Measurements from ENCODE around the gene DOCK11.

The DOCK11 gene

DNA sequence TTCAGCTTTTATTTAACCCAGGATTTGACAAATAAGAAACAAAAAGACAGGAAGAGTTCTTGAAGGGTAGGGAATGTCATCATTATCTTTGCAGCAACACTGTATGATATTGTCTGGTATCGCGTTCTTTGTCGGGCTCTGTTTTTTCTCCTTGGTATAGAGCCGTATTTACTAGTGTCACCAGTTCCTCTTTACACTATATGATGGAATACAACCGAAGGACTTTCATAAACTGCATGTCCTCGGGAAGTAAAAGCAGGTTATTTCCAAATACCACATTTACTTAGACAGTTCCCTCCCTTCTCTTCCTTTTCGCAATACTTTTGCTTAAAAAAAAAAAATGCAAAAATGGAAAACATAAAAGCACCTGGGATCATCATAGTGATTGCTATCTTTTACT lies 135.2 kb downstream of the DOCK11 start:
- no peak for DNase-seq (ENCODE audit: low read depth in 2 of 2)

DNA sequence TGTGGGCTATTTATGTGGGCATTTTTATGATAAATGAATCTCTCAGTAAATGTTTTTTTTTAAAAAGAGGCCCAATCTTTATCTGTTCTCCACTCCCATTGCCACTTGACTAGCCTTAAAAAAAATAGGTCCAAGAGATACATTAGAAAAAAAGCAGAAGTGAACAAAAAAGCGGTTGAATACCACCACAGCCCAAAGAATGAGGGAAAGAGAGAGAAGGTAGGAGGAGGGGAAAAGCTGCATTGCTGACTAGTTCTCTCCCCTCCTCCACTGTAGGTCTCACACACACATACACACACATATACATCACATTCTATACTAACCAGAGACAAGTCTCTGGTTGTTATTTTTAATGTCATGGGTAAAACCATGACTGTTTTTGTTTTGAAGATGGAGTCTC lies 136.0 kb downstream of the DOCK11 start:
- no peak for DNase-seq (ENCODE audit: low read depth in 2 of 2)

DNA sequence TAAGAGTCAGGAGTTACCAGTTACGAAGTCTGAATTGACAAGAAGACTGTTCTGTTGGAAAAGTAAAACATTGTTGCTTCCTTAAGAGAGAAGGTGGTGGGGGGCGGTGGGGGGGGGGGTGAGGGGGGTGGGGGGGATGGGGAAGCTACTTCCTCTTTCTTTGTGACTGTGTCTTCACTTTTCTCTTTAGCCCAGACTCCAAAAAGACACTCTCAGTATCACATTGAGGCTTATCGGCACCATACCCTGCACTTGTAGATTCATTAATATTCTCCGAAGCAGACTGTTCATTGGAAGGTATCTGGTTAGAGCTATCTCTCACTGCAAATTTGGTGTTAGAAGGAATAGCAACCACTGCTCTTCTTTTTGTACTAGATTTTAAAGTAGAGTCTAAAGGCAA lies 137.2 kb downstream of the DOCK11 start:
- no peak for DNase-seq (ENCODE audit: low read depth in 2 of 2)

DNA sequence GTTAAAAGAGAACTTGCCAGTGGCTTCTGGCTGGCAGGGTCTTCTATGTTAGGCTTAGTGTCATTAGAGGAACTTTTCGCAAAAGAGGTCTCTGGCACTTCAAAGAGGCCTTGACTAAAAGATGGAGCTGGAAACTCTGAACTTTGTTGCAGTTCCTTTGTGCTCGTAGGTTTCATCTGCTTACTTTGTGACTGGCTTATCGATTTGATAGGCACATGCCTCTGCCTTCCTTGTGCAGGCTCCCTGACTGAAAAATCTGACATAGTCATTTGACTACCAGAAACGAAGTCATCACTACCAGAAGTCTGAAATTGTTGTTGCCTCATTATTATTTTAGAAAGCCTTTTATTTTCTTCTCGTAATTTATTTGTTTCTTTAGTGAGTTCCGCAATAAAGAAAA lies 137.9 kb downstream of the DOCK11 start:
- DNase-seq (ENCODE audit: low read depth in 2 of 2) = no peak

DNA sequence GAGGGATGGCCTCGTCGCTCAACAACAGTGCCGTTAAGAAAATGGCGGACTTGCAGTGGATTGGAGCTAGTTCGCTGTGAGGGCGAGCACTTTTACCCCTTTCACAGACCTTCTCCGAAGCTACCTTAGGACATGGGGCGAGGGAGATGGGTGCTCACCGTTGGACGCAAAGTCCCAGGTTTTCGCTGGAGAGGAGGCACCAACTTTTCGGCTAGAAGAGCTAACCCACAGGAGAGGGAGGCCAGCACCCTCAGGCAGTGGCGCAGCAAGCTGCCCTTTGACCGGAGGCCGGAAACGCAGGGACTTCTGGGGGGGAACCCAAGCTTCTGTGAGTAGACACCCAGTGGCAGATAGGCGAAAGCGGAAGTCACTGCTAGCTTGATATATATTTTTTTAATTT lies 138.7 kb downstream of the DOCK11 start:
- no peak for DNase-seq (ENCODE audit: low read depth in 2 of 2)

DNA sequence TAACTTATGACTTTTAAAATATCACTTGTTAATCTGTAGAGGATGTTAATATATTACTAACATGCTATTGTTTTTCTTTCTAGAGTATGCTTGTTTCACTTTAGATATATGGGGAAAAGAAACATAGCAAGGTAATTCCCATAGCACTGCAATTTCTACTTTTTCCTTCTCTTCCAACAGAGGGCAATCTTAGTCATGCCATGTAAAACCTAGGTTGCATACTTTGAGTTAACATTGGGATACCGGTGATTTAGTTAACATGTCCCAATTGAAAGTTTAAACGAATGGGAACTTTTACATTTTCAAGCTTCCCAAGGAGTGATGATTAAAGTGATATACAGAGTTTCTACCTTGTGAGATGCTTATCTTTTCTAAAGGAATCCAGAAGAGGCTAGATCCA lies 142.4 kb downstream of the DOCK11 start:
- DNase-seq (ENCODE audit: low read depth in 2 of 2) = no peak

DNA sequence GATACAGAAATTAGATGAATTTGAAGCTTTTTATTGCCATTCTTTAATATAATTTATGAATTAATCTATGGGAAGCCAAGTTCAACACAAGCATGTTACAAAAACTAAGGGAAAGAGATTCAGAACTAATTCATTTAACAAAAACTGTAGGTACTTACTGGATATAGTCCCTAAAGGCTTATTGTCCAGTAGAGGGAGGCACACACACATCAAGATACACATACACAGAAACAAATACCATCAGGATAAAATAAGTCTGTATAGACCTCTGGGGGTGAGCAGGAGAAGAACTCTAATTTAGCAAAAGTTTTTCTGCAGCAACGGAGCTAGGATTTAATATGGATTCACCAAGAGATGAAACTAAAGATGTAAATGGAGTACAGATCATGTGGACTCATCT lies 148.8 kb downstream of the DOCK11 start:
- DNase-seq (ENCODE audit: low read depth in 2 of 2) = no peak

DNA sequence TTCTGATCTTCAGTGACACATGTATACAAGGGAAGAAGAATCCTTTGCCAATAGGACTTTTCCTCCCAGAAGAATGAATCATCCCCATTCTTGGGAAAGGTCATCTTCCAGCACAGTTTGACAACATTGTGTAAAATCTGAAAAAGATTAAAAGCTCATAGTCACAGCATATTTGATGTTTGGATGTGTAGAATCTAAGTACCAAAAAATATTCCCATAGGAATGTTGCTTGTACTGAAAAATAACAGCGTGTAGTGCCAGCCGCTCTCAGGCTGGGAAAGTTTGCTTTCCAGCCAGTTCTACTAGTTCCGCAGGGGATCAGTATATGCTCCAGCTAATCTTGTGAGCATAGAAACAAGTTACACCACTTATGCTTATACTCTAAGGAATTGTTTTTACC lies 157.1 kb downstream of the DOCK11 start:
- DNase-seq (ENCODE audit: low read depth in 2 of 2) = no peak

DNA sequence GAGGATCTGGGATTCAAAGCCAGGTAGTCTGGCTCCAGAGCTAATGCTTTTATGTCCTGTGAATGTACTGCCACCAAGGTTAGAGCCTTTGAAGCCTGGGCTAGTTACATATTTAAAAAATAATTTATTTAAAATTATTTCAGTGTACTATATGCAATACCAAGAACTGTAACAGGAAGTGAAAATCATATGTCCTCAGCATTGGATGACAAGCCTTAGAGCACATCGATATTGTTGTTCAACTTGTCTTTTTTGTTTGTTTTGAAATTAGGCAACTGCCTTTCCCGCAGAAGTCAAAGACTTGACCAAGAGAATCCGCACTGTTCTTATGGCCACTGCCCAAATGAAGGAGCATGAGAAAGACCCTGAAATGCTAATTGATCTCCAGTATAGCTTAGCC lies 158.7 kb downstream of the DOCK11 start:
- no peak for DNase-seq (ENCODE audit: low read depth in 2 of 2)

DNA sequence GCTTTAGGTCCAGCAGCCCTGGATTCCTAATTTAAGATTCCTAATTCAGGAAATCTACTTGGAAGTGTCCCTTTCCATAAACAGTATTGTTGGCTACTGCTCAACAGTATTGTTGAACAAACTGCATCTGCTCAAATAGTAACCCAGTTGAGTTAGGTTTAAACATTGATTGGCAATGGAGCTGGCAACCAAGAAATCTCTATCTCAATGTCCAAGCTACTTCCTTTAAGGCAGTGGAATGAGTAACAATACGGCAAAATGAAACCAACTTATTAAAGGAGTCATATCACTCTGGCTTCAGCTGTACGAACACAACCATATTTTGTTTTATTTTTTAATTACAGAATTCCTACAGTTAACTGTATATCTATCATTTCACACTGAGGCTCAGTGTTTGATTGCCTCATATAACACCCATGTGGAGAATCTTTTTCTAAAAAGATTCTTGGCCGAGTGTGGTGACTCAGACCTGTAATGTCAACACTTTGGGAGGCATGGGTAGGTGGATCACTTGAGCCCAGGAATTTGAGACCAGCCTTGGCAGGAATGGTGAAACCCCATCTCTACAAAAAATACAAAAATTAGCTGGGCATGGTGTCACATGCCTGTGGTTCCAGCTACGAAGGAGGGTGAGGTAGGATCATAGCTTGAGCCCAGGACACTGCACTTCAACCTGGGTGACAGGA lies 160.1 kb downstream of the DOCK11 start:
- no peak for DNase-seq (ENCODE audit: low read depth in 2 of 2)

DNA sequence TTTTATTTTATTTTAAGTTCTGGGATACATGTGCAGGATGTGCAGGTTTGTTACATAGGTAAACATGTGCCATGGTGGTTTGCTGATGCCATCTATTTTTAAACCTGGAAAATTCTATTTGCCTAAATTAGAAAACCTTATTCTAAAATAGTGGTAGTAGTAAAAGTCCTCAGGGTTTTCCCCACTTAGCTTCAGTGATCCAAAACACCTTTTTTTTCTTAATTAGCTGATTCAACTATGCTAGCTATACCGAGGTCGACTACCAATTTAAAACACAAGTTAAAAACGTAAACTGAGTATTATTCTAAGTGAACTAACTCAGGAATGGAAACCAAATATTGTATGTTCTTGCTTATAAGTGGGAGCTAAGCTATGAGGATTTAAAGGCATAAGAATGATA lies 161.8 kb downstream of the DOCK11 start:
- no peak for DNase-seq (ENCODE audit: low read depth in 2 of 2)

DNA sequence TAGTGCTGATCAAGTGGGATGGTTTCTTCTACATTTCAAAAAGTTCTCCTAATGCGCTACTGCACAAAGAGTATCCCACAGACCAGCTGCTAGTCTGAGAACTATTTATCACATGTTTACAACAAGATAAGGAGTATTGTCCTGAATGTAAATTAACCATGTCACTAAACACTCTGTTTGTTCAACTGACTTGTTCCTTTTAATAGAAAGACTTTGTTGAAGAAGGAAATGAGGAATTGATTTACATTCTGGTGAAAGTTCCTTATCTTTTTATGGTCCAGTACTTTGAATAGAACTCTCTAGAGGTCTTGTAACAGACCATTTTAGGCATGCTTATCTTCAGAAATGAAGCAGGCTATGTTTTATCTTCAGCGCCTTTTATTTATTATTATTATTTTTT lies 164.5 kb downstream of the DOCK11 start:
- no peak for DNase-seq (ENCODE audit: low read depth in 2 of 2)

DNA sequence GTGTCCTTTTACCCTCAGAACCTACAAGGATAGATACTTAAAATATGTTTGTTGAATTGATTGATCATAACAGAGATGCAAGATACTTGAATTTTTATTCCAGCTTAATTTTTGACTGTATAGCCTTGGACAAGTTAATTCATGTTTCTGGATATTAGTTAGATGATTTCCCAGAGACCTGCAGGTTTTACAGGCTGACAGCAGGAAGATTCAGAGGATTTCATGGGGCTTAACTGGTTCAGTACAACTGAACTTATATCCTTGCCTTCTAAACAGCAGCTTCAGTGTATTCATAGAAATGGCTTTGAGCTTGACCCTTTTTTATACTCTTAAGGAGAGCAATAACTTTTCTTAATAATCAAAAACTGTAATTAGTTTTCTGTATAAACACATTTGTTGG lies 169.6 kb downstream of the DOCK11 start:
- no peak for DNase-seq (ENCODE audit: low read depth in 2 of 2)

DNA sequence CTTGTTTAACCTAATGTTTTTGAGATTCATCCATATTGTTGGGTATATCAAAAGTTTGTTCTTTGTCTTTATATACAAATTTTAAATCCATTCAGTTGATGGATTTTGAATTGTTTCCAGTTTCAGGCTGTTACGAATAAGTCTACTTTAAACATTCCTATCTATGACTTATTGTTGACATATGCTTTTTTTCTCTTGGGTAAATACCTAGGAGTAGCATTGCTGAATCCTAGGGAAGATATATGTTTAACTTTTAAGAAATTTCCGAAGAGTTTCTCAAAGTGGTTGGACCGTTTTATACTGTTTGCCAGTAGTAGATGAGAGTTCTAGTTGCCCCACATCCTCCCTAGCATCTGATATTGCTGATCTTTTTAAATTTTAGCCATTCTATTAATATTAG lies 170.9 kb downstream of the DOCK11 start:
- no peak for DNase-seq (ENCODE audit: low read depth in 2 of 2)

DNA sequence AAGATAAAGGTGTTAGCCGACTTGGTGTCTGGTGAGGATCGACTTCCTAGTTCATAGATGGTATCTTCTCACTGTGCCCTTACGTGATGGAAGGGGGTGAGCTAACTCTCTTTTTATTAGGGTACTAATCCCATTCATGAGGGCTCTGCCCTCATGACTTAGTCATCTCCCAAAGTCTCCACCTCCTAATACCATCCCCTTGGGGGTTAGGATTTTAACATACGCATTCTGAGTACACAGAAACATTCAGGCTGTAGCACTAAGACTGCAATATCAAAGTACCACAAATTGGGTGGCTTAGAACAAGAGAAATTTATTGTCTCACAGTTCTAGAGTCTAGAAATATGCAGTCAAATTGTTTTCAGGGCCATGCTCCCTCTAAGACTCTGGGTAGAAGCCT lies 173.8 kb downstream of the DOCK11 start:
- DNase-seq (ENCODE audit: low read depth in 2 of 2) = no peak

DNA sequence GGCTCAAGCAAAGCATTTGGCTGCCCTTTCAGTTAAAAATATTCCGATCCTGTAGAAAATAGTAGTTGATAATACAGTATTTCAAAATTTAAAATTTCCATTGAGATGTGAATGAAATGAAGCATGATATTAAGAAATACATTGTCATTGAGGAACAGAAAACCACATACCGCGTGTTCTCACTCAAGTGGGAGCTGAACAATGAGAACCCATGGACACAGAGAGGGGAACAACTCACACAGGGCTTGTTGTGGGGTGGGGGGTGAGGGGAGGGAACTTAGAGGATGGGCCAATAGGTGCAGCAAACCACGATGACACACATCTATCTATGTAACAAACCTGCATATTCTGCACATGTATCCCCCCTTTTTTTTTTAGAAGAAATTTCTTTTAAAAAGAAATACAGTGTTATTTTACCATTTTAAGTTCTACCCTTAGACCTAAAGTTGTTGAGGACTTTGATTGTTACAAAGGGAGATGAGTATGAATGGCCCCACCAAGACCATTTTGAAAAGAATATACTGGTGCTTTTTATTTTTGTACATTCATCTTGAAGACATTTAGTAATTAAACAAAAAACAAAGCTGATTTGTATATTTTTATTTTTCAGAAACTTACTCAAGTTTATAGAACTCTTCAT lies 179.8 kb downstream of the DOCK11 start:
- no peak for DNase-seq (ENCODE audit: low read depth in 2 of 2)

DNA sequence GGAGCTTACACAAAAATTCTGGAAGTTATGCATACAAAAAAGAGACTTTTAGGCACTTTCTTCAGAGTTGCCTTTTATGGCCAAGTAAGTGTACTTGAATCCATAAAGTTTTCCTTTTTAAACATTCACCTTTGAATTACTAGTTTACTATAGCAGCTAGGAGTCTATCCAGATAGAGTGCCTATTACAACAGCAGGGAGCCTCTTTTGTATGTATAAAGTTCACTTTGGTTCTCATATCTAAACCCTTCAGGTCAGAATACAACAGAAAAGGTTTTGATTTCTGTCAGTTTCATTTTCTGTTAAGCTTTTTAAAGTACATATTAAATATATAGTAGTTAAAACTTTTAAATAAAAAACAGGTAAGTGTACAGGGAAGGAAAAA lies 180.3 kb downstream of the DOCK11 start:
- DNase-seq (ENCODE audit: low read depth in 2 of 2) = no peak

DNA sequence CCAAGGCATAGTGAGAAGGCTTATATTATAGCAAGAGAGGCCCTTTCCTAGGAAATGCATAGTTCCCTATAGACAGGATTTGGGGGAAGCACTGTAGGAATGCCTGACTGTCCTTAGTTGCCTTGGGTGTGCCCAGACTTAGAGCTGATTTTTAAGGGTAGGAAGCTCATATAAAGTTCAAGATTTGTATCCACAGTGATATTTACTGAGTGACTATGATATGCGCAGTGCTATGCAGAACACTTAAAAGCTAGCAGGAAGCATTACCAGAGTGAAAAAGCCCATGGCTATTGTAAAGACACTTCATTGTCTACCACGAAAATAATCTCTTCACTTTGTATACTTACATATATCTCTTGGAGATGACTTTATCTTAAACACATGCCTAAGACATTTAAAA lies 181.7 kb downstream of the DOCK11 start:
- no peak for DNase-seq (ENCODE audit: low read depth in 2 of 2)

DNA sequence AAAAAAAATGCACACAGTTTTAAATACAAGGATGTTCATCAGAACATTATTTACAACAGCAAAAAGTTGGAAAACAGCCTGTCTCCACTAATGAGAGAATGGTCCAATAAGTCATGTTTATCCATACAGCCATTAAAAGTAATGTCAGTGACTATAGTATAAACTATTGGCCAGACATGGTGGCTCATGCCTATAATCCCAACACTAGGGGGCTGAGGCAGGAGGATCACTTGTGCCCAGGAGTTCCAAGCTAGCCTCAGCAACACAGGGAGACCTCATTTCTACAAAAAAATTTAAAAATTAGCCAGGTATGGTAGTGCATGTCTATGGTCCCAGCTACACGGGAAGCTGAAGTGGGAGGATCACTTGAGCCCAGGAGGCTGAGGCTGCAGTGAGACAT lies 183.7 kb downstream of the DOCK11 start:
- no peak for DNase-seq (ENCODE audit: low read depth in 2 of 2)

DNA sequence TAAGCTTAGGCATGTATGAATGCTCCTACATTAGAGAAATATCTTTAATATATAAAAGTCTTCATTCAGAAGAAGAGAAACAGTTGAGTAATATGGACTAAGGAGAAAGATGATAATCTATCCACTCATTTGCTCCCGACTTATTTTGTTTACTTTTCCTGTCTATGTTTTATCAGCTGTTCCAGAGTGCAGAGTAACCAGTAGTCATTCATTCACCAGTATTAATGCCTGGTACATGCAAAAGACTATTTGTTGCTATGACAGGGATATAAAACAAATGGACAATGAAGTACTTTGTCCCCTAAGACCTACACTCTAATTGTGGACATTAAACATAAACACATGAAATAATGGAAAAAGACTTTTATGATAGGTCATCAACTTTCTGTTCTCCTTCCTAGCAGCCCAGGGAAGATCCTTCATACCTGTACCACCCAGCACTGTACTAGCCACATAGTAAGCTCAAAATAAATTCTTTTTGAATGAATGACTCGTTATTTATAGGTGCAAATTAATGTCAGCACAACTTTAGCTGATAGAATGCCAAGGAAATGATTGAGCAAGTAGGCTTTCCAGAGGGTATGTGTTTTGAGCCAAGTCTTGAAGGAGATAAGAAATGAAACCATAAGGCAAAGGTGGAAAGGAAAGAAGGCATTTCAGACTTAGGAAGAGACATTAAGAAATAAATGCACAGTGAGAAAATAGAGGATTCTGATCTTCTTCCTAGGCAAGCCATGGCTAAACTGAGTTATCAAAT lies 186.8 kb downstream of the DOCK11 start:
- DNase-seq (ENCODE audit: low read depth in 2 of 2) = no peak

DNA sequence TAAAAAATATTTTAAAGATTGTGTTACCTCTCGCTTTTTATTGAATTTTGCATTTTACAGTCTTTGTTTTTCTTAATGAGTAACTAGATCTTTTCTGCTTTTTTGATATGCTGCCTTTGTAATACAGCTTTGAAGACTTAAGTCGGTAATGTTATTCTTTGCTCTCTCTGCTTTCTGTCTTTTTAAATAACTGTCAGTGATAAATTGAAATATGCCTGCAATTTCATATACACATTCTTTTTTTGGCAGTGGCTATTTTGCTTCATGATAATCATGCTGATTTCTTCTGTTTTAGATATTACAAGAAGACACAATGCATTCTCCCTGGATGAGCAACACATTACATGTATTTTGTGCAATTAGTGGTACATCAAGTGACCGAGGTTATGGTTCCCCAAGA lies 189.8 kb downstream of the DOCK11 start:
- no peak for DNase-seq (ENCODE audit: low read depth in 2 of 2)

DNA sequence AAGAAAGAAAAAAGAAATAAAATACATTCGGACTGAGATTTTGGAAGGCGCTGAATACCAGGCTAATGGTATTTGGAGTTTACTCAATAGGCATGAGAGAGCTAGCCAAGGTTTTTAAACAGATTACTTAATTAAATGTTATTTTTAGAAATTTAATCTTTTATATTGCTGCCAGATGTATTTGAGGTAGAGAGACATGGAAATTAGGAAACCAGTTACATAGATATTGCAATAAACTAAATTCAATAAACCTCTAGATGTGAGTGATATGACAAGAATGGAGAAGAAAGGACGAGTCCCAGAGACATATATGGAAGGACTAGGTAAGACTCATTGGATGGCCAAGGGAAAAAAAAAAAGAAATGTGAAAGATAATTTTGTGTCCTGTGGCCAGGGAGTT lies 193.3 kb downstream of the DOCK11 start:
- no peak for DNase-seq (ENCODE audit: low read depth in 2 of 2)

DNA sequence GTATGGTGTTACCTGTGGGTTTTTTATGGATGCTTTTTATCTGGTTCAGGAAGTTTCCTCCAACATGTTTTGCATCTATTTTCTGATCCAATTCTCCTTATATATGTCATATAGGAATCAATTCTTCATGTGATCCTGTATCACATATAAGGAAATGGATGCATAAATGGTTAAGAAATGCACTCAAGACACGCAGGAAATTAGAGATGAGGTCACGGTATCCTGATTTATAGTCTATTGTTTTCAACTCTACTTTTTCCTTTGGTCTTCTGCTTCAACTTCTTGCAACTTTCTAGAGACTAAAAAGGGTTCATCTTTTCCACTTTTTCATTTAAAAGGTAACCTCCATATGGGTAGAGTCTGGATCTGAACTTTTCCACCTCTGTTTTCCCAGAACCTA lies 198.2 kb downstream of the DOCK11 start:
- no peak for DNase-seq (ENCODE audit: low read depth in 2 of 2)

Measured in stimulated activated CD8-positive, alpha-beta memory T cell treated with anti-CD3 and anti-CD28 coated beads, Interleukin-15, amount 100 ng/mL, for 48 hours (primary cell).